HCT116 (cell line): ENCODE results near the gene SHISAL2A. TPM values are rescaled to one million over a fixed set of nuclear protein-coding genes. Genes with fewer than 3 reads are reported as not detected.

Source experiments
- ATAC-seq: fragments of 200-7000 bp; cut with Tn5 transposase; 2 replicates; pipeline ENCODE4 v1.9.1; 2020; ENCODE audit warnings: mild to moderate bottlenecking, moderate library complexity
- BruUV-seq: library from RNA; stranded (reverse); fragments of 400-500 nt; replicated peaks from 2 replicates; lab custom pipeline; 2021; lab: Mats Ljungman, UMichigan
- CTCF ChIA-PET: fragments of 300-600 bp; sonication (Branson Sonifier 250); formaldehyde crosslinking; loops from one replicate; lab custom pipeline; 2021; ENCODE audit warnings: antibody characterized with exemption; lab: Charles Lee
- POLR2A ChIA-PET: fragments of 300-600, 350-600 bp; sonication (Branson Sonifier 250); formaldehyde crosslinking; loops from one replicate; lab custom pipeline; 2021; ENCODE audit warnings: antibody characterized with exemption; lab: Charles Lee
- RAD21 ChIA-PET, 2 experiments: fragments of 300-600 bp; sonication (Branson Sonifier 250); formaldehyde crosslinking; loops; one replicate each; lab custom pipeline; 2023; ENCODE audit warnings: low total read pairs in 2 of 2; ENCODE audit not compliant: uncharacterized antibody in 2 of 2, unreplicated experiment in 2 of 2, low non-redundant PET in 1 of 2; lab: Charles Lee
- DNase-seq: peaks from one replicate; pipeline ENCODE4 v3.0.0-alpha.2; 2010; ENCODE audit warnings: low read depth, low spot score
- H2AFZ ChIP-seq: fragments of 200-600 bp; shearing (Covaris generic), sonication (generic); 2 replicates; pipeline ENCODE4 v1.6.1; 2017; ENCODE audit warnings: low read depth, mixed run types, mixed read lengths, antibody characterized with exemption, low read length; ENCODE audit not compliant: poor library complexity, severe bottlenecking
- H3K27ac ChIP-seq: 2 replicates; pipeline ENCODE4 v1.5.1; 2012; ENCODE audit warnings: low read depth, low read length
- H3K27me3 ChIP-seq: fragments of 200-600 bp; sonication (generic); 2 replicates; pipeline ENCODE4 v1.6.1; 2016; ENCODE audit warnings: mixed run types, low read length, mixed read lengths; ENCODE audit not compliant: insufficient read depth
- H3K36me3 ChIP-seq, 2 experiments: fragments of 200-500 bp in 1 of 2; fragments of 200-600 bp in 1 of 2; sonication (Bioruptor generic) in 1 of 2; sonication (generic) in 1 of 2; 2 replicates each; pipeline versions ENCODE4 v1.5.1 to v1.6.1; 2014 to 2016; ENCODE audit warnings: low read length in 2 of 2, inconsistent platforms in 1 of 2, mixed read lengths in 1 of 2, mixed run types in 1 of 2; ENCODE audit not compliant: insufficient read depth in 2 of 2, control insufficient read depth in 1 of 2
- H3K4me1 ChIP-seq, 2 experiments: fragments of 200-600 bp in 1 of 2; sonication (generic) in 1 of 2; 2 replicates each; pipeline versions ENCODE4 v1.5.1 to v1.6.1; 2012 to 2017; ENCODE audit warnings: low read length in 2 of 2, inconsistent platforms in 1 of 2, mild to moderate bottlenecking in 1 of 2, mixed read lengths in 1 of 2, mixed run types in 1 of 2, moderate library complexity in 1 of 2; ENCODE audit not compliant: insufficient read depth in 2 of 2, control insufficient read depth in 1 of 2
- H3K4me2 ChIP-seq: fragments of 200-600 bp; sonication (generic); 2 replicates; pipeline ENCODE4 v1.6.1; 2017; ENCODE audit warnings: mixed run types, low read length, mixed read lengths
- H3K4me3 ChIP-seq, 2 experiments: fragments of 200-600 bp in 1 of 2; sonication (generic) in 1 of 2; replicated peaks in 1 of 2; 2 replicates each; pipeline ENCODE4 v1.5.1; 2011 to 2016; ENCODE audit warnings: low read length in 2 of 2, control low read depth in 1 of 2, low read depth in 1 of 2, mild to moderate bottlenecking in 1 of 2, mixed read lengths in 1 of 2, mixed run types in 1 of 2
- H3K79me2 ChIP-seq: fragments of 200-600 bp; sonication (generic); 2 replicates; pipeline ENCODE4 v1.6.1; 2017; ENCODE audit warnings: mild to moderate bottlenecking, mixed run types, low read length, moderate library complexity, mixed read lengths; ENCODE audit not compliant: insufficient read depth
- H3K9ac ChIP-seq: fragments of 200-600 bp; sonication (generic); 2 replicates; pipeline ENCODE4 v1.6.1; 2016; ENCODE audit warnings: low read length, mixed read lengths
- H3K9me2 ChIP-seq: fragments of 200-600 bp; sonication (generic), shearing (Covaris generic); 2 replicates; pipeline ENCODE4 v1.6.1; 2017; ENCODE audit warnings: mixed run types, mild to moderate bottlenecking, moderate library complexity; ENCODE audit not compliant: insufficient read depth
- H3K9me3 ChIP-seq, 2 experiments: fragments of 200-500 bp in 1 of 2; fragments of 200-600 bp in 1 of 2; sonication (Bioruptor generic) in 1 of 2; sonication (generic) in 1 of 2; 2 replicates each; pipeline ENCODE4 v1.6.1; 2014 to 2017; ENCODE audit warnings: low read length in 2 of 2, mixed read lengths in 2 of 2, inconsistent platforms in 1 of 2, low read depth in 1 of 2, mild to moderate bottlenecking in 1 of 2, mixed run types in 1 of 2, moderate library complexity in 1 of 2; ENCODE audit not compliant: control insufficient read depth in 1 of 2, insufficient read depth in 1 of 2
- H4K20me1 ChIP-seq: fragments of 200-600 bp; sonication (generic), shearing (Covaris generic); 2 replicates; pipeline ENCODE4 v1.6.1; 2017; ENCODE audit warnings: mixed run types, mild to moderate bottlenecking, moderate library complexity; ENCODE audit not compliant: insufficient read depth
- CBX3 ChIP-seq: IDR thresholded peaks from 2 replicates; pipeline ENCODE4 v1.6.1; 2012; ENCODE audit warnings: low read depth
- EGR1 ChIP-seq: IDR thresholded peaks from 2 replicates; pipeline ENCODE4 v1.6.1; 2012; ENCODE audit warnings: low read depth
- ELF1 ChIP-seq: IDR thresholded peaks from 2 replicates; pipeline ENCODE4 v1.6.1; 2012; ENCODE audit warnings: low read depth, borderline replicate concordance
- FOSL1 ChIP-seq: IDR thresholded peaks from 2 replicates; pipeline ENCODE4 v1.6.1; 2012; ENCODE audit warnings: low read depth
- JUND ChIP-seq: IDR thresholded peaks from 2 replicates; pipeline ENCODE4 v1.6.1; 2012
- MAX ChIP-seq: IDR thresholded peaks from 2 replicates; pipeline ENCODE4 v1.6.1; 2012
- POLR2A ChIP-seq: IDR thresholded peaks from 2 replicates; pipeline ENCODE4 v1.7.0; 2011; ENCODE audit warnings: borderline replicate concordance; ENCODE audit not compliant: insufficient read depth, insufficient read length; ENCODE audit errors: extremely low read depth
- POLR2AphosphoS5 ChIP-seq: IDR thresholded peaks from 2 replicates; pipeline ENCODE4 v1.6.1; 2011; ENCODE audit warnings: mild to moderate bottlenecking, low read depth, low read length, moderate library complexity
- RAD21 ChIP-seq: IDR thresholded peaks from 2 replicates; pipeline ENCODE4 v1.6.1; 2012; ENCODE audit warnings: low read depth, mild to moderate bottlenecking
- SIN3A ChIP-seq: IDR thresholded peaks from 2 replicates; pipeline ENCODE4 v1.6.1; 2012; ENCODE audit warnings: low read depth
- SP1 ChIP-seq: IDR thresholded peaks from 2 replicates; pipeline ENCODE4 v1.6.1; 2012; ENCODE audit warnings: low read depth
- SRF ChIP-seq: IDR thresholded peaks from 2 replicates; pipeline ENCODE4 v1.6.1; 2012; ENCODE audit warnings: low read depth
- TCF7L2 ChIP-seq: IDR thresholded peaks from 2 replicates; pipeline ENCODE4 v1.7.0; 2011; ENCODE audit warnings: borderline replicate concordance, inconsistent platforms; ENCODE audit not compliant: insufficient read depth, insufficient read length; ENCODE audit errors: extremely low read depth
- ZFX ChIP-seq: fragments of 450-650 bp; IDR thresholded peaks from 2 replicates; pipeline ENCODE4 v1.6.1; 2017
- intact Hi-C: fragments of 100-400 bp; cut with micrococcal nuclease; formaldehyde crosslinking; loops from 2 replicates; pipeline ENCODE4 v1.10.0; 2022
- total RNA-seq: library from RNA; stranded (reverse); gene quantifications from one replicate; pipeline ENCODE4 v1.2.1, GENCODE V29; 2021; ENCODE audit not compliant: unreplicated experiment
- TF ChIP-seq, protein P1 (sequence below), 3 experiments: fragments of 200-600 bp in 1 of 3; sonication (generic) in 1 of 3; IDR thresholded peaks in 2 of 3; conservative IDR thresholded peaks in 1 of 3; 2 replicates each; pipeline ENCODE4 v1.5.1; 2012 to 2017; ENCODE audit warnings: low read depth in 2 of 3, low read length in 2 of 3, antibody characterized with exemption in 1 of 3, borderline replicate concordance in 1 of 3, control low read depth in 1 of 3, mild to moderate bottlenecking in 1 of 3, mixed read lengths in 1 of 3, mixed run types in 1 of 3, moderate library complexity in 1 of 3; ENCODE audit not compliant: insufficient read depth in 1 of 3
- TF ChIP-seq, protein P2 (sequence below): IDR thresholded peaks from 2 replicates; pipeline ENCODE4 v1.6.1; 2012; ENCODE audit warnings: low read depth

Gene SHISAL2A
- total RNA-seq, 1 experiment from 2014 or later: not detected

DNA sequence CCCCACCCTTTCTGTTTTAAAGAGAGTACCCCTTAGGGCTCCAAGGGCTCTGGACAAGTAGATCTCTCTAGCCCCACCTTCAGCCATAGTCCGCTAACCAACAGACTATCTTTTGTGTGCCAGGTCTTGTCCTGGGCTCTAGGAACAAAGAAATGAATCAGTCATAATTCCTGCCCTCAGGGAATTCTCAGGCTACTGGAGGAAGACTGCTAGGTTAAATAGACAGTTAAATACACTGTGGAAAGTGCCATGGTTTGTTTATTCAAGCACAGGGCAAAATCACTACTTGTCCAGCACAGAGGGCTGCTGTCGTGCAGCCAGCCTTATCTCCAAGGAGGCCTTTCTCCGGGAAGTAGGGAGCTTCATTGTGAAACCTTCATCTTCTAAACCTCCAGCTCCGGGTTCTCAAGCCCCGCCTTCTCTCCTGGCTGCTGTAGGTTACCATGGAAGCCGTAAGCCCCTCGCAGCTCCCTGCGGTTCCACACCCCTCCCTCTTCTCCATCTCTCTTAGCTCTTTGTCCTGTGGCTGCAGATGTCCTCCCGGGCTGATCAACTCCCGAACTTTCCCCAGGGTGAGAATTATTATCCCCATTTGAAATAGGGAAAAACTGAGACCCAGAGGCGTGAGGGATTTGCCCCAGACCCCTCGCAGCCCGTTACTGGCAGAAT is 29.8 kb downstream of the SHISAL2A start:
- Histone ChIP-seq H3K4me2 (no peak overlapping the region), H3K9me3 (no peaks in the 10 kb centered on the region), H3K4me3 (no peak overlapping the region), H3K4me1 (peaks cover 0 to 30% of the 10 kb centered on the region in 2 experiments; a peak in 3 of 4 replicates), H2AFZ (no peak overlapping the region), H3K79me2 (no peaks in the 10 kb centered on the region), H3K27me3 (no peaks in the 10 kb centered on the region), H3K36me3 (no peaks in the 10 kb centered on the region), H3K9me2 (no peaks in the 10 kb centered on the region), H4K20me1 (no peaks in the 10 kb centered on the region), H3K27ac (no peak overlapping the region), H3K9ac (no peak overlapping the region)
- ChIA-PET RAD21 (no interaction called here), POLR2A (no interaction called here), CTCF (no interaction called here)
- BruUV-seq: no TSS peak
- intact Hi-C loops: no loop called here
- DNase-seq (peak; percentile 31), ATAC-seq (peak; percentile 28; the same call in 1 of the 2 replicates)
- TF ChIP-seq SP1: peak; percentile 10; the same call in 1 of the 2 replicates
- TF ChIP-seq RAD21: no peak
- TF ChIP-seq SRF: no peak
- no peak for TF ChIP-seq FOSL1
- TF ChIP-seq JUND: no peak

- no peaks in the 10 kb centered on the region for H3K36me3 ChIP-seq
- H3K9me3 ChIP-seq: no peaks in the 10 kb centered on the region
- H3K79me2 ChIP-seq: no peaks in the 10 kb centered on the region
- no peak overlapping the region for H3K9ac ChIP-seq
- H3K27ac ChIP-seq: no peak overlapping the region
- H3K4me1 ChIP-seq: peaks cover 0 to 24% of the 10 kb centered on the region in 2 experiments; a peak in 3 of 4 replicates
- H3K4me3 ChIP-seq: no peak overlapping the region
- BruUV-seq: no TSS peak
- intact Hi-C loops: no loop called here
- H3K27me3 ChIP-seq: no peaks in the 10 kb centered on the region
- no peak for DNase-seq
- H3K4me2 ChIP-seq: no peak overlapping the region
- ChIA-PET POLR2A (interaction anchor here (0.7 kb wide), 1 partner anchor 28 kb away, joined by 3 read pairs; no protein-coding TSS in a partner anchor), RAD21 (no interaction called here), CTCF (no interaction called here)
- no peaks in the 10 kb centered on the region for H3K9me2 ChIP-seq
- no peak overlapping the region for H2AFZ ChIP-seq
- no peak for ATAC-seq
- H4K20me1 ChIP-seq: no peaks in the 10 kb centered on the region
- TF ChIP-seq POLR2AphosphoS5 (no peak), SRF (no peak), SIN3A (no peak), FOSL1 (no peak), SP1 (no peak), POLR2A (no peak), RAD21 (no peak), MAX (no peak), EGR1 (no peak), ZFX (no peak), JUND (no peak), TCF7L2 (no peak), CBX3 (no peak), ELF1 (no peak)
- TF ChIP-seq, protein P1, sequence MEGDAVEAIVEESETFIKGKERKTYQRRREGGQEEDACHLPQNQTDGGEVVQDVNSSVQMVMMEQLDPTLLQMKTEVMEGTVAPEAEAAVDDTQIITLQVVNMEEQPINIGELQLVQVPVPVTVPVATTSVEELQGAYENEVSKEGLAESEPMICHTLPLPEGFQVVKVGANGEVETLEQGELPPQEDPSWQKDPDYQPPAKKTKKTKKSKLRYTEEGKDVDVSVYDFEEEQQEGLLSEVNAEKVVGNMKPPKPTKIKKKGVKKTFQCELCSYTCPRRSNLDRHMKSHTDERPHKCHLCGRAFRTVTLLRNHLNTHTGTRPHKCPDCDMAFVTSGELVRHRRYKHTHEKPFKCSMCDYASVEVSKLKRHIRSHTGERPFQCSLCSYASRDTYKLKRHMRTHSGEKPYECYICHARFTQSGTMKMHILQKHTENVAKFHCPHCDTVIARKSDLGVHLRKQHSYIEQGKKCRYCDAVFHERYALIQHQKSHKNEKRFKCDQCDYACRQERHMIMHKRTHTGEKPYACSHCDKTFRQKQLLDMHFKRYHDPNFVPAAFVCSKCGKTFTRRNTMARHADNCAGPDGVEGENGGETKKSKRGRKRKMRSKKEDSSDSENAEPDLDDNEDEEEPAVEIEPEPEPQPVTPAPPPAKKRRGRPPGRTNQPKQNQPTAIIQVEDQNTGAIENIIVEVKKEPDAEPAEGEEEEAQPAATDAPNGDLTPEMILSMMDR (IDR thresholded peaks at IDR 0.05 in 2 of 3, conservative IDR thresholded peaks at IDR 0.05 in 1 of 3; ENCODE audit: borderline replicate concordance in 1 of 3, insufficient read depth in 1 of 3, low read depth in 2 of 3, low read length in 2 of 3): no peak
- TF ChIP-seq, protein P2, sequence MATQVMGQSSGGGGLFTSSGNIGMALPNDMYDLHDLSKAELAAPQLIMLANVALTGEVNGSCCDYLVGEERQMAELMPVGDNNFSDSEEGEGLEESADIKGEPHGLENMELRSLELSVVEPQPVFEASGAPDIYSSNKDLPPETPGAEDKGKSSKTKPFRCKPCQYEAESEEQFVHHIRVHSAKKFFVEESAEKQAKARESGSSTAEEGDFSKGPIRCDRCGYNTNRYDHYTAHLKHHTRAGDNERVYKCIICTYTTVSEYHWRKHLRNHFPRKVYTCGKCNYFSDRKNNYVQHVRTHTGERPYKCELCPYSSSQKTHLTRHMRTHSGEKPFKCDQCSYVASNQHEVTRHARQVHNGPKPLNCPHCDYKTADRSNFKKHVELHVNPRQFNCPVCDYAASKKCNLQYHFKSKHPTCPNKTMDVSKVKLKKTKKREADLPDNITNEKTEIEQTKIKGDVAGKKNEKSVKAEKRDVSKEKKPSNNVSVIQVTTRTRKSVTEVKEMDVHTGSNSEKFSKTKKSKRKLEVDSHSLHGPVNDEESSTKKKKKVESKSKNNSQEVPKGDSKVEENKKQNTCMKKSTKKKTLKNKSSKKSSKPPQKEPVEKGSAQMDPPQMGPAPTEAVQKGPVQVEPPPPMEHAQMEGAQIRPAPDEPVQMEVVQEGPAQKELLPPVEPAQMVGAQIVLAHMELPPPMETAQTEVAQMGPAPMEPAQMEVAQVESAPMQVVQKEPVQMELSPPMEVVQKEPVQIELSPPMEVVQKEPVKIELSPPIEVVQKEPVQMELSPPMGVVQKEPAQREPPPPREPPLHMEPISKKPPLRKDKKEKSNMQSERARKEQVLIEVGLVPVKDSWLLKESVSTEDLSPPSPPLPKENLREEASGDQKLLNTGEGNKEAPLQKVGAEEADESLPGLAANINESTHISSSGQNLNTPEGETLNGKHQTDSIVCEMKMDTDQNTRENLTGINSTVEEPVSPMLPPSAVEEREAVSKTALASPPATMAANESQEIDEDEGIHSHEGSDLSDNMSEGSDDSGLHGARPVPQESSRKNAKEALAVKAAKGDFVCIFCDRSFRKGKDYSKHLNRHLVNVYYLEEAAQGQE: no peak
These were observed 30.7 kb downstream of the SHISAL2A start for GRCh38 chr1:52663716-52664115.
